Stimulated activated CD4-positive, alpha-beta T cell treated with anti-CD3 and anti-CD28 coated beads, Interleukin-1b, Interleukin-23, amount 100 ng/mL, for 4 hours (primary cell): ENCODE results near the gene NGLY1.

ENCODE experiments used
- DNase-seq, 2 donors: peaks; one replicate each; pipeline ENCODE4 v3.0.0-alpha.2; 2020; ENCODE audit warnings: low read depth in 2 of 2

The NGLY1 gene

DNA sequence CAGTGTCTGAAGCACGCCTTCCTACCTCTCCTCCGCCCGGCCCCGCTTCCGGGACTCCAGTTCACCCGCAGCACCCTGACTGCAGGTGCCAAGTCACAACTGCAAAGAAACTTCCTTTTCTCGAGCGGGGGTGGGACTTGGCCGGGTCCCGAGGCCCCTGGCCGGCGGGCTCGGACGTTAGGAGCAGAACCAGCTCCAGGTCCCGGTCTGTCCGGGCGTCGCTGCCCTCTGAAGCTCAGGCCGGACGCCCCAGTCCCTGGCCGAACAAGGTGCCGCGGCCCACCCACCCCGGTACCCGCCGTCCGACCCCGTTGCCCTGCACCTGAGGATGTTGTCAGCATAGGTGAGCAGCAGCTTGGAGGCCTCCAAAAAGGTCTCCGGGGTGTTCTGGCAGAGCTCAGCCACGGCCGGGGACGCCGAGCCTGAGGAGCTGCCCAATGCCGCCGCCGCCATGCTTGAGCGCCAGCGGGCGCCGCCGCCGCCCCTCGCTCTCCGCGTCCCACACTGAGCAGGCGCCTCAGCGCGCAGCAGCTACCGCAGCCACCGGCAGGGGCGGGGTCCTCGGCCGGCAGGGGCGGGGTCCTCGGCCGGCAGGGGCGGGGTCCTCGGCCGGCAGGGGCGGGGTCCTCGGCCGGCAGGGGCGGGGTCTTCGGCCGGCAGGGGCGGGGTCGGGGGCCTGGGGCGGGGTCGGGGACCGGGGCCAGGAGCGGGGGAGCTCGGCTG lies at the start of gene NGLY1:
Gene NGLY1, minus strand, starts transcription at position 506 of the 723 bp plus-strand sequence. Its CDS starts 53 bp downstream, at position 453.
- peak; percentile 81 to 82 for DNase-seq

GRCh38 chr3:25831578-25831977 lies 48.3 kb upstream of the NGLY1 start:
- DNase-seq = no peak

DNA sequence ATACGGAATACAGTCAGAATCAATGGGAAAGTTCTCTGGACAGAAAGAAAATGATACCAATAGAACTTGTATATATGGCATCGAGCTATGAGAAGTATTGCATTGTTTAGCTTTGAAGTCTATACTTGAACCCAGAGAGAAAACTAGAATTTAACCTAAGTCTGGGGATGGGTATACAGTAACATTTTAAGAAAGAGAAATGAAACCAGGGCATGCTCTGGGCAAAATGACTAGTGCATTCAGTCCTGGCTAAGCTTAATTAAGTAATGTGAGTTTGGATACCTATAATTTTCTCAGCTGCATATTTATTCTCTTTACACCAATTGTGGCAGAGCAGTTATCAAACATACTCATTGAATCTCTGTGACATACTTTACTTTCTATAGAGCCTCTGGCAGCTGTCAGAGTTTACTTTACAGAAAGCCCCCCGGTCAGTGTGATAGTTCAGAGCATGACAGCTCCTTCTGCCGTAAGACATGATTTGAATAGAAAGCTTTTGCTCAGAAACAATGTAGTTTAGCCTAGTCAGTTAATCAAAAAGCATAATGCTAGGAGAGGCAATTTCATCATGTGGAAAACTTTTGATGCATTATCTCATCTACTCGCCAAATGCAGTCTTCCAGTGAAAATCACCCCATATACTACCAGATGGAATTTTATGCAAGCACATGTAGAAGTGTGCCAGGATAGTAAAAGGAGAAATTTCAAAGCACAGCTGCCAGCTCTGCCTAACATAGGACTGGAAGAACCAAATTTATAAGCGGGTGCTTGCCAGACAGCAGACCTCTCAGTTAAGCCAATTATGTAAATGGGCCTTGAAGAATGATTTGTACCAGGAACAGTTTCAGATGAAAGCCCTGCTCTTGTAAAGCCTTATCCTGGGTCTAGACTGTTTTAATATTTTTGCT lies 47.4 kb upstream of the NGLY1 start:
- DNase-seq = no peak

- no peak for DNase-seq
Observed at GRCh38 chr3:25826510-25826909, 43.3 kb upstream of the NGLY1 start.

DNA sequence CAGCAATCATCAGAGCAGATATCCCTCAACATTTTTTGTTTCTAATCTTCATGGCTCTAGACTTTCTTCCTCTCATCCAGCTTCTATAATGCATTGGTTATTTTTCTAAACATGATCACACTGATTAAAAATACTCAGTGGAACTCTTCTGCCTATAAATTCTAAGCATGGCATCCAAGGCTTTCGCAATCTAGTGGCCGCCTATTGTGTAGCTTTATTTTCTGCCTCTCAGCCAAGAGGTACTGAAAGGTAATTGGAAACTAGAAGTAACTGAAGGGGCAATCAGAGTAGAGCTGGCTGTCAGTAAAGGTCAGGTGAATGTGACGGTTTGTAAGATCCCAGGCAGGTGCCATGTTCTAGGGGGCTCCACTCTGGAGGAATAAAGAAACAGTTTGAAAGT lies 40.1 kb upstream of the NGLY1 start:
- no peak for DNase-seq

DNA sequence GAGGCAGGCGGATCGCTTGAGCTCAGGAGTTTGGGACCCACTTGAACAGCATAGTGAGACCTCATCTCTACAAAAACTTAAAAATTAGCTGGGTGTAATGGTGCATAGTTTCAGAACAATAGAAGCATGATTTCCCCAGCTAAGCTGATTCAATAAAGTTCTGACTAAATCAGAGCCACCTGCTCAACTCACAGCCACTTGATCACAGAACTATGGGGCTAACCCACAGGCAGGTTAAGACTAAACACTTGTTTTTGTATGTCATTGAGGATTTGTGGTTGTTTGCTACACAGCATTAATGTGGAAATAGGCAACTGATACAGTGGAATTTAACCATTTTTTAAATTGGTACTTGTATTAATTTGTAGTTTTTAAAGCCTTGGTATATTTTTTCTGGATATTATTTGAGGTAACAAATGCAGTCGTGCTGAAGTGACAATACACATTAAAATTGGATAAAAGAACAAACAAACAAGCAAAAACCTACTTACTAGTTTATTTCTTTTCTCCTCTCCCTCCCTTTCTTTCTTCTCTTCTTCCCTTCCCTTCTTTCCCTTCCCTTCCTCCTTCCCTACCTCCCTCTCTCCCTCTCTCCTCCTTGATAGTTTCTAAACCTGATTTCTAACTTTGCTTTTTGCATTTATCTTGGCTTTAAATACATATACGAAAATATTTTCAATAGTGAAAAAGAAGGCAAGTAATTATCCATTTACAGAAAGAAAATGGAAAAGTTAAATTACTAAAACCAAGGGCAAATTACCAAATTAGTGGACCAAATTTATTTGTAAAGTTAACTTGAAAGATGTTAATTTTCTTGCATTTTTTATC lies 38.7 kb upstream of the NGLY1 start:
- DNase-seq = no peak

DNA sequence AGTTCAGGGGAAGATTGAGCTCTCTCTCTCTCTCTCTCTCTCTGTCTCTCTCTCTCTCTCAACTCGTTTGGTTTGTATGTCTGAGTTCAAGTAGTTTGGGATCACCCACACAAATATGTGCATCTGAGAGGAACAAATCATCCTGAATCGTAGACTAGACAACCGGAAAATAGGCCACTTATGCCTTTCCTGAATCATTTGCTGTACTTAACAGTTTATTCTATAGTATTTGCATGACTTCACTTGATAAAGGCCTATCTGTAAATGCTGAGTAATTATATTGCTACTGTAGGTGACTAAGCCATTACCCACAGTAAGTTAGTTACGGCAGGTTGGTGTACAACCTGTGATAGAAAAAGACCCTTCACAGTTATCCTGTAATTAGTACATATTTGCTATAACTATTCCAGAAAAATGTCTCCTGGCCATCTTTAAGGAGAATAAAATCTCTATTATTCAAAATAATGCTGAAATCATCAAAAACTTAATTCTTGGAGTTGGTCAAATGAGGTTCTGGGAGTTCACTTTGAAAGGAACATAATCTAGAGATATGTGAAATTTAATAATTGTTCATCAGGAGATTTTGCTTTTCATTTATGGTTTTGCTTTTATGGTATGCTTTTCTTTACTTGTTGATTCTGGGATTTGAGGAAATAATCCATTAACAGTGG lies 37.7 kb upstream of the NGLY1 start:
- DNase-seq = no peak

GRCh38 chr3:25820366-25820765 lies 37.1 kb upstream of the NGLY1 start:
- no peak for DNase-seq

DNA sequence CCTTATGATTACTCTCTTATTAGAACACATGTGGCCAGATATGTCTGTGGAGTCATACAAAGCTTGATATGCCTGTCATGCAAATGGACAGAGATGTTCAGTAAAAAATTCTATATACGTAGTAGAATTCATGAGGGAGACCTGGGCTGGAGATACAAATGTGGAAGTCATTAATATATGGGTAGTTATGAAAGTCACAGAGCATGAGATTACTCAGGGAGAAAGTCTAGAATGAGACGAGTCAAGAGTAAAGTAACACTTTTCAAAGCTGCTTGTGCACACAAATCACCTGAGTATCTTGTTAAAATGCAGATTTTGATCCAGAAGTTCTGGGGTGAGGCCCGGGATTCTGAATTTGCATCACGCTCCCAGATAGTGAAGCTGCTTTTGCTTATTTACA lies 35.1 kb upstream of the NGLY1 start:
- no peak for DNase-seq

DNA sequence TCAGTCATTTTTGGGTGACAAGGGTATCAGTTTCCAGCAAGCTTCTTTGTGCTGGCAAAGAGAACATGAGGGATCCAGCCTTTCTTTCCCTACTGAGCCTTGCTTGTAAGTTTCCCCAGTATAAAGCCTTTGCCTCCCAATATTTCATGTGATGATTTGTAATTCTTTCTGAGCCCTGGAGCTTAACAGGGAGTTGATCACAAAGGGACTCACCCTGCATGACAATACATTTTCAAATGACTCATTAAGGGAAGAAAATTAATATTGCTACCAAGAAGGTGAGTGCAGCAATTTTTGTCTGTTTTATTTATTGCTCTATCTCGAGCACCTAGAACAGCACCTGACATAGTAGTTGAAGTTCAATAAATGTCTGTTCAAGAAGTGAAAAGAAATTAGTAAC lies 34.4 kb upstream of the NGLY1 start:
- DNase-seq = no peak

DNA sequence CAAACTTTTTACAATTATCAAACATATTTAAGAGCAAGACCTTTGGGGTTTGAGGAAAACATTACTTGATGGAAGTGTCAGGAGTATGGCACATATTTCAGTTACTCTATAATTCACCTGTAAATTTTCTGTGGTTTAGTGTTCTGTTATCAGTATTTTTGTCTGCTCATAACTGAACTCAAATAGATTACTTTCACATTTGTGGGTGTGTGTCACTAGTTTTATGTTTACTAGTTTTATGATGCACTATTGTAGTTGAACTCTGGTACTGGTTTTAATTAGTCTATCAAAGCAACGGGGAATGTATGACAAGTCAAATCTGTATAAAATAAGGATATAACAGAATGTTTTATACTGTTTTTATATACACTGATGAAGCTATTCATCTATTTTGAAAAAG lies 33.9 kb upstream of the NGLY1 start:
- DNase-seq = no peak

DNA sequence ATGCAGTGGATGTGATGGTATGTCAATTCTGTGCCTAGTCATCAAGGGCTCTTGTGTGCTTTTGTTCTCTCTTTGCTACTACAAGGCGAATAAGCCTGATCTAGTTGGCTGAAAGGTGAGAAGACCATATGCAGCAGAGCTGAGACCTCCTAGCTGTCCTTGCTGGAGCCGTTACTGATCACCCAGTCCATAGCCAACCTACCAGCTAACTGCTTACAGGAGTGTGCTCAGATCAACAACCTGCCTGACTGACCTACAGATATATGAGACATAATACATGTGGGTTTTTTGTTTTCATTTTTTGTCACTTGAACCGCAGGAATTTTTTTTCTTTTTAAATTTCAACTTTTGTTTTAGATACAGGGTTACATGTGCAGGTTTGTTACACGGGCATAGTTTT lies 29.4 kb upstream of the NGLY1 start:
- no peak for DNase-seq

DNA sequence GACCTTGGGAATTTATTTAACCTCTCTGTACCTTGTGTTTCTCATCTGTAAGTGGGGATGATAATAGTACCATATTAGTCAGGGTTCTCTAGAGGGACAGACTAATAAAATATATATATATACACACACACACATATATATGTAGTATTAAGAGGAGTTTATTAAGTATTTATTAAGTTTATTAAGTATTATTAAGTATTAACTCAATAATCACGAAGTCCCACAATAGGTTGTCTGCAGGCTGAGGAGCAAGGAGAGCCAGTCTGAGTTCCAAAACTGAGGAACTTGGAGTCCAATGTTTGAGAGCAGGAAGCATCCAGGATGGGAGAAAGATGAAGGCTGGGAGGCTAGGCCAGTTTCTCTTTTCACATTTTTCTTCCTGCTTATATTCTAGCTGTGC lies 21.4 kb upstream of the NGLY1 start:
- no peak for DNase-seq

DNA sequence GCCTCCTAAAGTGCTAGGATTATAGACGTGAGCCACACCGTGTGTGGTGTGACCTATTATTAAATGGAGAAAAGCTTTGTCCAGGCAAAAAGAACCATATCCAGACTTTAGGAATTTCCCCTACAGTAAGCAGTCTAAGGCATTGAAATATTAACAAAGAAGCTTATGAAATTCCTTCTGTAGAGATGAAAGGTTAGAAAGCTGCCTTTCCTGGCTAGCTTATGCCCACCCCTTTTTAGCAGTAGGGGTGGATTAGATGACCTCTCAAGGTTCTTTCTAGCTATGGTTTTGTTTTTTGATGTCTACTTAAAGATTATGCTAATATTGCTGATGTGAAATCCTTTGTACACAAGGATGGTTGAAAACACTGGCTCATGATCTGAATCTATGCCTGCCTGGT lies 20.6 kb upstream of the NGLY1 start:
- DNase-seq = no peak

DNA sequence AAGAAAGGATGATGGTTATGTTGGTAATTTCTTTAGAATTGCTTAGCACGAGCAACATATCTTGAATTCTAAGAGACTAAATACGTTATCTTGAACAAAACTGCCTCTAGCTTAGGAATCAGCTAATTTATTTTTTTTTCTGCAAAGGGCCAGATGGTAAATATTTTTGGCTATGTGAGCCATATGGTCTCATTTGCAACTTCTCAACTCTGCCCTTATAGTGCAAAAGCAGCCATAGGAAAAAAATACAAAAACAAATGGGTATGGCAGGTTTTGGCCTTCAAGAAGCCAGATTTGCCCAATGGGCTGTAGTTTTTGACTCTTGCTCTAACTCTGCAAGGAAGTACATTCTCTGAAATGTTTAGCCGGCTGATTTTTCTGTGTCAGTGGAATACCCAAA lies 18.5 kb upstream of the NGLY1 start:
- no peak for DNase-seq

DNA sequence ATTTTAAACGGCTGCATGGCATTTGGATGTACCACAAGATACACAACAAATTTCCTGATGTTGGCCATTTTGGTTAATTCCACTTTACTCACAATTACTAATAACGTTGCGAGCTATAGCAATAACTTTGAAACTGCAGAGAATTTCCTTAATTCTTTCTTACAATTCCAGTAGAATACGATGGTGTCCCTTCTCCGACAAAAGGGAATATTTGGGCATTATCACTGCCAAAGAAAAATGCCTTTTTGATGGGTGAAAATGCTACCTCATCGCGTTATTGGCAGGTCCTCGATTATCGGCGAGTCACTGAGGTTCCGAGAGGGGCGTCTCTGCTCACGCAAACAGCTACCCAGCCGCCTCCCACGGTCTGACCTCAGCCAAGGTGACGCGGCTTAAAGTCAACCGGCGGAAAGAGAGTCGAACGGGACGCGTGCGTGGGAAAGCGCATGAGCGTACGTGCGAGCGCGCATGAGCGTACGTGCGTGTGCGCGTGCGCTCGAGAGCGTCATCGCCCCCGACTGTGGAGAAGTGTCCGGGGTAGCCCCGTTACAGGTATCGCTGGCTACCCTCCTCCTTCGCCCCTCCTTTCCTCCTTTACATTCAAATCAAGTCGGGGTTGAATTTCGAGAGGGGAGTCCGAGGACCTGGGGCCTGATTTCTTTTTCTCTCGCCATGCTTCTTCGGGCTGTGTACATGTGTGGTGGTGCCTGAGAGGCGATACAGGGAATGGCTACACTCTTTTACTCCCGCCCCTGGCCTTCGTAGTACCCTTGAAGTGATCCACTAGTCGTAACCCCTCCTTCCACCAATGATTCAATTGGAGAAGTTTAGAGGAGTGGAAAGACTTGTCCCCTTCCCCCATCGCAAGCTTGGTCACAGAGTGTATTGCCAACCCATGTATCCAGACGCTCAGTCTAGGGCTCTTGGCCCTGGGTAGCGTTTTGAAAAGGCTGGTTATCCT lies 6.6 kb upstream of the NGLY1 start, which contains the start of gene OXSM:
Gene OXSM, plus strand, starts transcription at position 495 of the 961 bp plus-strand sequence. CDS start 931 bp downstream, outside the sequence.
- DNase-seq = peak; percentile 83 to 88

GRCh38 chr3:25789209-25789595 lies 6.0 kb upstream of the NGLY1 start:
- DNase-seq = no peak

DNA sequence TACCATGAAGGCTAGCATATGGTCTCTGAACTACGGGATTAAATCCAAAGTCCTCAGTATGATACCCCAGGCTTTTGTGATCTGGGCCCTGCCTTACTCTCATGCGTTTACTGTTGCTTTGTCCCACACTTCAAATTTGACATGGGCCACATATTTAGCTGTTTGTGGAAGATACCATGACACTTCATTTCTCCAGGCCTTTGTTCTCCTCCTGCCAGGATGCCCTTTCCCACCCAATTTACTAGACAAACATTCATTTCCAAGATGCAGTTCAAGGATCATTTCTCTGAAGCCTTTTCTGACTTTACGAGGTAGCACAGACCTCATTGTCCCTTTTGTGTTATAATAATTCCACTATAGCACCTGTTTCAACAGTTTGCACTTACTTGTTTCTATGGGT lies 4.4 kb upstream of the NGLY1 start:
- DNase-seq = no peak

- no peak for DNase-seq
Observed at GRCh38 chr3:25785826-25786225, 2.6 kb upstream of the NGLY1 start.

DNA sequence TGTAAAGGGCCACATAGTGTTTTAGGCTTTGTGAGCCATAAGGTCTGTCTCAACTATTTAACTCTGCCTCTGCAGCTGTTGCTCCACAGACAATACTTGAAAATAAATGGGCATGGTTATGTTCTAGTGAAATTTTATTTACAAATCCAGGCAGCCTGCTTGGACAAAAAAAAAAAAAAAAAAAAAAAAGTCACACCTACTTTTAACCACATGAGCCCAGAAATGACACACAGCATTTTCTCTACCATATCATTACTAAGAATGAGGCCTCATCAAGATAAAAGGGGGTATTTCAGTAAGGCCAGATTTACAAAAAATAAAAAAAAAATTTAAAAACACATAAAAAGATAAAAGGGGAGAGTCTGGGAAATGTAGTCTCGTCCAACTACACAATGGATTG lies 1.7 kb upstream of the NGLY1 start:
- DNase-seq = no peak
